NCI-H1105 treated with DMSO at 0.1 percent for 48 hours (cell line): ENCODE results near the gene RAP1GAP.
"Not testable (repeated sequence)": the region's sequence is repeated elsewhere in the genome, so short reads cannot be mapped to it uniquely, and the experiment has no call there.

Experiments used
- DNase-seq: peaks from one replicate; lab custom pipeline; 2025; lab: John Stamatoyannopoulos, UW

The RAP1GAP gene

DNA sequence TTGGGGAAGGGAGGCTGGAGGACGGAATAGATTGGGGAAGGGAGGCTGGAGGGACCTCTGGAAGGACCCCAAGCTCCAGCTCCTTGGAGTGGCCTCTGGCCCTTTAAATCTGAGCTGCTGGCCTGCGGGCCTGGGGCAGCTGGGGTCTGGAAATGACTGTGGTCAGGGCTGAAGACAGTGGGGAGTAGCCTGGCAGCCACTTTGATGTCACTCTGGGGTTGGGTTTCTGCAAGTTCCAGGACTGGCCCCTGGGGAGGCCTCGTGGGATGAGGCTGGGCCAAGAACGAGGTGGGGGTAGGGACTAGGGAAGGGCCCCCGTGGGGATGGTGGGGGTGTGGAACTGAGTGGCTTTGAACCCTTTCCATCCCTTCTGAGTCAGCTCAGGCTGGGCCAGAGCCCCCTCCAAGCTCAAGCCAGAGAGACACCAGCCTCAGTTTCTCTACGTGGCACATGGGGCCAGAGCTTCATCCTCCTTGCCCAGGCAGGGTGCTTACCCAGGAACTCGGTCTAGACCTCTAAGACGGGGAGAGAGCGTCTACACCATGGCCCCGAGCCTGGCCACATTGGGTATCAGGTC, 100.3 kb downstream of the RAP1GAP start:
- no peak for DNase-seq

GRCh38 chr1:21568006-21568746, 101.0 kb downstream of the RAP1GAP start:
- no peak for DNase-seq

DNA sequence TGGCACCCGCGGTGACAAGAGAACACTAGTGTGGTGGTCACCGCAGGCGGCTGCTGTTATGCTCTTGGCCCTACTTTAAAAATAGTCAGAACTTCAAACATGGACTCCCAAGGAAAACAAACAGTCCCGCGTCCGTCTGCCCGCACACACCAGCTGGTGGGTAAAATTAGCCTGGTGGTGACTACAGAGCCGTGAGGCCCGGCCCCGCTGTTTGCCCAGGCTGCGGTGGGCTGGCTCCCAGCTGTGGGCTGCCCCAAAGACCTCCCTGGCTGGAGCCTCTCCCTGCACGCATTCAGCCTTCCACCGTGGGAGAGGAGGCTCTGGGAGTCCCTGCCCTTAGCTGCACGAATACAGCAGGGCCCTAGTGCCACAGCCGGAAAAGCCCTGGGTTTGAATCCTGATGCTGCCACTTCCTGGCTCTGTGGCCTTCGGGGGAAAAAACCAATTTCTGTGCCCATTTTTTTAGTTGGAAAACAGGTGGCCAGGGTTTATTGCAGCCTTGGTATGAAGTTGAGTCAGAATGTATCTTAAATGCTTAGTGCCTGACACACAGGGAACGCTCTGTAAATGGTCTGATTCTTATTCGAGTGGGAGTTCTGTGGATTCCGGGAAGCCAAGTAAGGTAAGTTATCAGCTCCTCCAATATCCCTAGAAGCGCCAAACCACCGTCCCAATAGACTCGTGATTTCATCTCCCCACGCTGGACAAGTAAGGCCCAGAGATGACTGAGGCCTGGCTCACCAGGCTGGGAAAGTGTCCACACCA, 101.7 kb downstream of the RAP1GAP start:
- no peak for DNase-seq

DNA sequence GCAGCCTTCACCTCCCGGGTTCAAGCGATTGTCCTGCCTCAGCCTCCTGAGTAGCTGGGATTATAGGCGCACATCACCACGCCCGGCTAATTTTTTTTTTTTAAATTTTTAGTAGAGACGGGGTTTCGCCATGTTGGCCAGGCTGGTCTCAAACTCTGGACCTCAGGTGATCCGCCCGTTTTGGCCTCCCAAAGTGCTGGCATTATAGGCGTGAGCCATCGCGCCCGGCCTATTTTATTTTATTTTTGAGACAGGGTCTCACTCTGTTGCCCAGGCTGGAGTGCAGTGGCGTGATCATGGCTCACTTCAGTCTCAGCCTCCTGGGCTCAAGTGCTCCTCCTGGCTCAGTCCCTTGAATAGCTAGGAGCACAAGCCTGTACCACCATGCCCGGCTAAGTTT, 102.8 kb downstream of the RAP1GAP start:
- not testable (repeated sequence) for DNase-seq

GRCh38 chr1:21565285-21565684, 103.9 kb downstream of the RAP1GAP start:
- no peak for DNase-seq

DNA sequence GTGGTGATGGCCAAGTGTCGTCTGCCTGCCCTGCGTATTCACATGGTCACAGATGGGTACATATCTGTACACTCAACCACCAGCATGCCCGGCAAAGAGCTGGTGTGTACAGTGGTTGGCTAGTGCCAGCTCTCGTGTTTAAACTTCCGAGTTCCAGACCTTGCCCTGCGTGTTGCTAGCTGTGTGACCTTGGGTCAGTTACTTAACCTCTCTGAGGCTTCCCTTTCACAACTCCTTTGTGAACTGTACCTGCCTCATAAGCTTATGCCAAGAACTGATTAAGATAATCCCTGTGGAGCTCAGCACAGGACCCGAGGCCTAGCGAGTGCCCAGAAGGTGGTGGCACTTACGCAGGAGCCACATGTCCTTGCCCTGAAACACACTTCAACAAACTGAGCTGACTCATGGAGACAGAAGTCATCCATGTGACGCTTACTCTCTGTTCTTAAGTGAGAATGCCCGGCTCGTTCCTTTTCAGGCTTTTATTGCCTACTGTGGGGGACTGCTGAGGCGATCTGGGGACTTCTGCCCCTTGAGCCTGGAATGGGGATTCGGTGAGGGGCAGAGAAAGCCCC, 104.5 kb downstream of the RAP1GAP start:
- DNase-seq: no peak

- DNase-seq: no peak
Observed at GRCh38 chr1:21563971-21564370, 105.2 kb downstream of the RAP1GAP start.

GRCh38 chr1:21562896-21563295, 106.3 kb downstream of the RAP1GAP start:
- no peak for DNase-seq

- no peak for DNase-seq
Observed at GRCh38 chr1:21560916-21561638, 108.1 kb downstream of the RAP1GAP start.

DNA sequence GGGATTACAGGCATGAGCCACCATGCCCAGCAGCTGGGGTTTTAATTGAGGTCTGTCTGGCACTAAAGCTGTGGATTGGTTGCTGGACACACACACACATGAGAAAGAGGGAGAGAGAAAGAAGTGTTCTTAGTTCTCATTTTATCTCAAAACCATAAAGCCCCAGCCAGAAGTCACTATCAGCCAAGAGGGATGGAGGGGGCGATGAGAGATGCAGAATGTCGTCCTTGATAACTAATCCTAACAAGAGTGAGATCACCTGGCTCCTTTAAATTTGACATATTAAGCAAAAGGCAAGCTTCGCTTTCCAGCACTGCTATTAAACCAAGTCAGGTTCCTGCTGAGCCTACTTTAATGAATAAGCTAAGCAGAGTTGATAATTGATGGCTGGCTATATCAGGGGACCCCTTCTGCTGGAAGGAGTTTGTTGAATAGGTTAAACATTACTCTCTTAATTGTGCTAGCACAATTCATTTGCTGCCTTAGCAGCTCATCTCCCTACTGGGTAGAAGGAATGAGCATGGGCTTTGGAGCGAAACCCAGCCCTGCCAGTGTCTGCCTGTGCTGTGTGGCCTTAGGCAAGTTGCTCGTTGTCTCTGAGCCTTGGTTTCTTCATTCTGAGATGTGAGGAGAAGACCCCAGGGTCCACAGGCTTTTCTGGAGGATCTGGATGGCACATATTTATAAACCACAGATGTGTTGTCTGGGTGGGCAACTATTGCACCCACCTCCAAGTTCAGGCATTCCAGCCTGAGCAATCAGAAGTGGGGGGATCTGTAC, 109.2 kb downstream of the RAP1GAP start:
- no peak for DNase-seq

- DNase-seq: no peak
Observed at GRCh38 chr1:21553116-21553926, 115.8 kb downstream of the RAP1GAP start.

GRCh38 chr1:21552715-21553114, 116.4 kb downstream of the RAP1GAP start:
- DNase-seq: no peak

DNA sequence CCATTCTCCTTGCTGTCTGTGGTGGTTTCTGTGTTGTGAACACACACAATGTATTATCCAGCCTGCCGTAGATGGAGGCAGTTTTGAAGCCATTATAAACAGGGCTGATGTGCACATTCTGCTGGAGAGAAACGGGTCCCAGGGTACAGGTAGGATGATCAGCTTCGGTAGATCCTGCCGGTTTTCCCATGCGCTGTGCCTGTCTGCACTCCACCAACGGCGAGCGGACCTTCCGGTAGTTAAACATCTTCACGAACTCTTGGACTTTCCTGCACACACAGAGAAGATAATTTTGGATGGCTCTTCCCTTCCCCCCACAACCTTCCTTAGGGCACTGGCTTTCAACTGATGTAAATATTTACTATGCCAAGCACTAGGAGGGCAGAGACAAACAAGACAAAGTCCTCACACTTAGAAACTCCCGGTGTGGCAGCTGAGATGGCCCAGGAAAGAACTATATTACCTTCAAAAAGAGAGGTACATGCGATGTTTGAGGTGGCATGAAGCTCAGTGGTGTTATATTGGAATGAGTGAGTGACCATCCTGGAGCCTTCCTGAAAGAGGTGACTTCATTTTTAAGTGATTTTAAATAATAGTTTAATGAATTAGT, 118.2 kb downstream of the RAP1GAP start:
- no peak for DNase-seq

DNA sequence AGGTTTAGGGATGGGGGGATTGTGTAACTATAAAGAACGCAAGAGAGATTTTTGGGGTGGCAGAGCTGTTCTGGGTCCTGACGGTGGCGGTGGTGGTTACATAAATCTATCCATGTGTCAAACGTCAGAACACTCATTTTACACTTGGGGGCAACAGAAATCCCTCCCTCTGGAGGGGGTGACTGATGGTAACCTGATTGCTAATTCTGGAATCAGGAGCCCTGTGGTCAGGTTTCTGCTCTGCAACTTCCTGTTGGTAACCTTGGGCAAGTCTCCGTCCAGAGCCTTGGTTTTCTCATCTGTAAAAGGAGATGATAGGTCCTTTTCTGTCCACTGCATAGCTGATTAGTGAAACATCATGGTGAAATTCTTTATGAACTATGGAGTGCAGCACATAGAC, 119.1 kb downstream of the RAP1GAP start:
- DNase-seq: no peak

GRCh38 chr1:21547876-21548275, 121.3 kb downstream of the RAP1GAP start:
- no peak for DNase-seq
